Measurements from ENCODE around the gene EXOC6B. TPM values are rescaled to one million over a fixed set of nuclear protein-coding genes. Genes with fewer than 3 reads are reported as not detected.

EXOC6B gene
- total and polyA plus RNA-seq, 3 donors from 2014 or later = 27.7 to 45.2 (median 31.7) TPM

- no peak for DNase-seq
- WGBS, 2 donors = 50 to 63% methylated on average over 1 of the region's 1 CpG
- Histone ChIP-seq H3K36me3 (ENCODE audit: low read depth, missing control alignments) (no peaks in the 10 kb centered on the region), H3K9me3 (no peaks in the 10 kb centered on the region), H3K27ac (no peak overlapping the region), H3K27me3 (no peaks in the 10 kb centered on the region), H3K4me1 (no peaks in the 10 kb centered on the region), H3K4me3 (no peak overlapping the region)
- TF ChIP-seq POLR2A (IDR thresholded peaks at IDR 0.05) (no peak), CTCF (IDR thresholded peaks at IDR 0.05) (no peak)
- intact Hi-C loops (cut with DNase I; ENCODE audit: low total_unique reads) = no loop called here
Measured at GRCh38 chr2:72273384-72273783, 552.4 kb downstream of the EXOC6B start.

DNA sequence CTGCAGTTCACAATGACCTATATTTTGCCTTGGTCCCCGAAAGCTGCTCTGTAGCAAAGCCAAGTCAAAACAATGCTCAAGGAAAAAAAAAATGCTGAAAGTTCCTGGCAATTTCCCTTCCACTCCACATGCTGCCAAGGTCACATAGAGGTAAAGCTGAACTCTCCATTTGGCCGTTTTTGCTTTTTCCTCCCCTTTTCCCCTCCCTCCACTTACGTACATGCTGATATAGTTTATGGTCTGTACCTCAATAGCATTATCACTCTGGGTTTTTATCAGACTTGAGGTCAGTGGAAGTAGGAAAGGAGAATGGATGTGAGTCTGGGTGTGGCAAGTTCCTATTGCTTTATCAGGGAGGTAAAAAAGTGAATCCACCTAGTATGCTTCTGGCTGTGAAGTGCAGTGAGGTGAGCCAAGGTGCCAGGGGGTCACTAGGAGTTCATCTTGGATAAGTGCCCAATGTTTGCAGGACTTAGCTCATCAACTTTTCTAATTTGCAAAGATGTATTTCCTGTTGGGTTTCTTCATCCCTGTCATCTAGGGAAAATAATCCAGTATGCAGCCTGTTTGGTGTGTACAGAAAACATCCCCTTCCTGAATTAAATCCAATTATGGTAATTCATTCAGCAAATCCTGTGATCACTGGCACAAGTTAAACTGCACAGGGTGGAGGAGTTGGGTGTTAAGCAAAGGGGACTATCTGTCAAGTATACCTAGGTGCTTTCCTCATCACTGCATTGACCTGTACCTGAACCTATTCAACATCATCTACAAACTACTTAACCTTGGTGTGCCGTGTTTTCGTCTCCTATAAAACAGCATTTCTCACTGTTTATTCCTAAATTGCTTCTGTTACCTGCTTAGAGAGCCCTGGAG lies 553.8 kb downstream of the EXOC6B start:
- Histone ChIP-seq H3K4me3 (no peak overlapping the region), H3K27ac (no peak overlapping the region), H3K27me3 (no peaks in the 10 kb centered on the region), H3K36me3 (ENCODE audit: low read depth, missing control alignments) (no peaks in the 10 kb centered on the region), H3K4me1 (no peaks in the 10 kb centered on the region), H3K9me3 (no peaks in the 10 kb centered on the region)
- 58 to 65% methylated on average over 5 of the region's 5 CpGs for WGBS, 2 donors
- intact Hi-C loops (cut with DNase I; ENCODE audit: low total_unique reads) = no loop called here
- DNase-seq = no peak
- TF ChIP-seq CTCF (IDR thresholded peaks at IDR 0.05) = no peak
- TF ChIP-seq POLR2A (IDR thresholded peaks at IDR 0.05) = no peak

GRCh38 chr2:72271276-72271614 lies 554.6 kb downstream of the EXOC6B start:
- H3K27ac ChIP-seq = no peak overlapping the region
- H3K36me3 ChIP-seq (ENCODE audit: low read depth, missing control alignments) = no peaks in the 10 kb centered on the region
- H3K27me3 ChIP-seq = no peaks in the 10 kb centered on the region
- H3K4me3 ChIP-seq = no peak overlapping the region
- intact Hi-C loops (cut with DNase I; ENCODE audit: low total_unique reads) = no loop called here
- no peaks in the 10 kb centered on the region for H3K9me3 ChIP-seq
- H3K4me1 ChIP-seq = no peaks in the 10 kb centered on the region
- no peak for TF ChIP-seq POLR2A (IDR thresholded peaks at IDR 0.05)
- TF ChIP-seq CTCF (IDR thresholded peaks at IDR 0.05) = no peak
- WGBS, 2 donors = 55 to 56% methylated on average over 1 of the region's 1 CpG
- no peak for DNase-seq

GRCh38 chr2:72270556-72271275 lies 555.1 kb downstream of the EXOC6B start:
- no peak for DNase-seq
- intact Hi-C loops (cut with DNase I; ENCODE audit: low total_unique reads) = no loop called here
- WGBS, 2 donors = 97 to 100% methylated on average over 1 of the region's 1 CpG

More at GRCh38 chr2:72270556-72271275, 555.1 kb downstream of the EXOC6B start:
- Histone ChIP-seq H3K36me3 (ENCODE audit: low read depth, missing control alignments) (no peaks in the 10 kb centered on the region), H3K27me3 (no peaks in the 10 kb centered on the region), H3K4me1 (no peaks in the 10 kb centered on the region), H3K27ac (no peak overlapping the region), H3K4me3 (no peak overlapping the region), H3K9me3 (no peaks in the 10 kb centered on the region)
- TF ChIP-seq POLR2A (IDR thresholded peaks at IDR 0.05) = no peak
- no peak for TF ChIP-seq CTCF (IDR thresholded peaks at IDR 0.05)
